PFSK-1 (cell line): ENCODE results near the gene KCNQ5.

ENCODE experiments used
- POLR2AphosphoS5 ChIP-seq: IDR thresholded peaks from 2 replicates; pipeline ENCODE4 v1.6.1; 2012; ENCODE audit warnings: low read depth, mild to moderate bottlenecking, control low read depth, low read length, moderate library complexity
- REST ChIP-seq, 2 experiments: IDR thresholded peaks; 2 replicates each; pipeline versions ENCODE4 v1.6.1 to v1.8.0; 2011 to 2012; ENCODE audit warnings: low read depth in 2 of 2, low read length in 2 of 2, control low read depth in 1 of 2, inconsistent platforms in 1 of 2, mild to moderate bottlenecking in 1 of 2, moderate library complexity in 1 of 2; ENCODE audit not compliant: insufficient read depth in 1 of 2
- TAF1 ChIP-seq: IDR thresholded peaks from 2 replicates; pipeline ENCODE4 v1.6.1; 2012; ENCODE audit warnings: low read length, control low read depth, borderline replicate concordance; ENCODE audit not compliant: insufficient read depth

- no peak for TF ChIP-seq TAF1
- no peak for TF ChIP-seq POLR2AphosphoS5
- TF ChIP-seq REST (IDR thresholded peaks at IDR 0.05; ENCODE audit: insufficient read depth in 1 of 2, low read depth in 2 of 2, low read length in 2 of 2): no peak
These were observed 294.4 kb downstream of the KCNQ5 start for GRCh38 chr6:72916298-72916697.
